Memory B cell (primary cell): Measurements from ENCODE around the gene HEMK1.

Experiments
- ATAC-seq: fragments of 150-1000 bp; cut with Tn5 transposase; 2 replicates; pipeline ENCODE4 v1.10.0; 2021; ENCODE audit warnings: low read depth, mild to moderate bottlenecking, moderate library complexity
- DNase-seq, 2 donors: peaks; one replicate each; pipeline ENCODE4 v3.0.0; 2022; ENCODE audit warnings: low spot score in 2 of 2
- H3K27ac Mint-ChIP-seq: one replicate; pipeline ENCODE4 v1.8.0; 2022; ENCODE audit warnings: mild to moderate bottlenecking, moderate library complexity, mixed read lengths
- H3K27me3 Mint-ChIP-seq: one replicate; pipeline ENCODE4 v1.8.0; 2022; ENCODE audit warnings: mixed read lengths
- H3K36me3 Mint-ChIP-seq: one replicate; pipeline ENCODE4 v1.8.0; 2022; ENCODE audit warnings: mild to moderate bottlenecking, mixed read lengths
- H3K4me1 Mint-ChIP-seq: one replicate; pipeline ENCODE4 v1.8.0; 2022; ENCODE audit warnings: mixed read lengths
- H3K4me3 Mint-ChIP-seq: one replicate; pipeline ENCODE4 v1.8.0; 2022; ENCODE audit warnings: mild to moderate bottlenecking, moderate library complexity, mixed read lengths
- H3K9me3 Mint-ChIP-seq: one replicate; pipeline ENCODE4 v1.8.0; 2022; ENCODE audit warnings: mixed read lengths

HEMK1 gene

DNA sequence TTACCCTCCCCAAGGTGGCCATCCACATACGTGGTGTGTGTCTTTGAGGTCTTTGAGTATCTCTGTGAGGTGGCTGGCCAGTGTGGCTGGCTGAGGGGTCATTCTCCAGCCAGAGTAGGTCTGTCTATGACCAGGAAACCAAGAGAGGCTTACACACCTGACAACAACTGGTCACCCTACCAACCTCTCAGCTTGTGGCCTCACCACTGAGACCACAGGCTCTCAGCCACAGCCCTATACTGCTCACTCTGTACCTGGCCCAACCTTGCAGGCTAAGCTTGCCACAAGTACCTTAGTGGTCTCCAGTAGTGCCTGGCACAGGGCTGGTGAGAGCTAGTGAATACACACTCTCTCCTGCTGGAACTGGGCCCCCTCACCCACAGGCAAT, 5.1 kb downstream of the HEMK1 start:
- Mint-ChIP-seq H3K27me3 (no peaks in the 10 kb centered on the region), H3K9me3 (no peaks in the 10 kb centered on the region), H3K36me3 (peaks cover 9% of the 10 kb centered on the region), H3K4me1 (peaks cover 14% of the 10 kb centered on the region), H3K27ac (no peak overlapping the region), H3K4me3 (no peak overlapping the region)
- ATAC-seq (no peak), DNase-seq (no peak)

GRCh38 chr3:50575372-50575771, 6.0 kb downstream of the HEMK1 start:
- H3K4me1 Mint-ChIP-seq, result peaks cover 10% of the 10 kb centered on the region
- H3K9me3 Mint-ChIP-seq, result no peaks in the 10 kb centered on the region
- DNase-seq, result no peak
- no peak overlapping the region for H3K27ac Mint-ChIP-seq
- peaks cover 9% of the 10 kb centered on the region for H3K36me3 Mint-ChIP-seq
- H3K4me3 Mint-ChIP-seq, result no peak overlapping the region
- no peak for ATAC-seq
- H3K27me3 Mint-ChIP-seq, result no peaks in the 10 kb centered on the region

GRCh38 chr3:50577348-50577747, 8.0 kb downstream of the HEMK1 start:
- Mint-ChIP-seq H3K4me1 (peaks cover 2% of the 10 kb centered on the region), H3K4me3 (no peak overlapping the region), H3K27me3 (no peaks in the 10 kb centered on the region), H3K36me3 (peaks cover 11% of the 10 kb centered on the region), H3K9me3 (no peaks in the 10 kb centered on the region), H3K27ac (no peak overlapping the region)
- ATAC-seq, result no peak
- DNase-seq, result no peak

DNA sequence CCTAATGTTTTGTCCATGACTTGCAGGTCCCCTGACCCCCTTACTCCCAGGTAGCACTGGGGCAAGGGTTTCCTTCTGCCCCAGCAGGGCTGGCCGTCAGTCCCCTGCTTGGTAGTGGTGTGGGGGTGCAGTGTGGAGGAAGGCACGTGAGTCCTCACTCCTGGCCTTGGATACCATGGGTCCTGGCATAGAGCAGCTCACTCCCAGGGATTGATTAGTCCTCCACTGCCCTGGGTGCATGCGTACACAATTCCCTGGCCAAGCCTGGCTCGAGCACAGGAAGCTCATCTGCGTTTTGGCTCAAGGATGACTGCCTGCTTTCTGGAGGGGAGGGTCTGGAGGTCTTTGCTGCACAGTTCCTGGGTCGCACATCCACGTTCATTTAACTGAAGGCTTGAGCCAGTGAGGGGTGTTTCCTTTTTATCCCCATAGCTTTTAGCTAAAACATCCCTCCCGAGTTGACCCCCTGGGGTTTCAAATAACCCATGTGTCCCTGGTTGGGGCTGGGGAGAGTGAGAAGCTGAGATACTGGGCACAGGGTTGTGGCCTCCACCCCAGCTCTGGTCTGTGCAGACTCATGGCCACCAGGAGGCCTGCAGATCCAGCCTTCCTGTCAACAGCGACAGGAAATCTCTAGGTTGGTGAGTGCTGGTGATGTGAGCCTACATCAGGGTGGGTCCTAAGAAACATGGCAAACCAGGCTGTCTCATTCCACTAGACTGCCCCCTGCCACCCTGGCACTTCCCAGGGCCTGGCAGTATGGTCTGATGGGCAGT, 11.5 kb downstream of the HEMK1 start:
- H3K9me3 Mint-ChIP-seq, result no peaks in the 10 kb centered on the region
- no peak overlapping the region for H3K27ac Mint-ChIP-seq
- no peak for DNase-seq
- peaks cover 12% of the 10 kb centered on the region for H3K36me3 Mint-ChIP-seq
- ATAC-seq, result no peak
- H3K4me3 Mint-ChIP-seq, result no peak overlapping the region
- no peaks in the 10 kb centered on the region for H3K4me1 Mint-ChIP-seq
- H3K27me3 Mint-ChIP-seq, result no peaks in the 10 kb centered on the region

GRCh38 chr3:50581459-50581842, 12.1 kb downstream of the HEMK1 start:
- no peak overlapping the region for H3K27ac Mint-ChIP-seq
- peaks cover 12% of the 10 kb centered on the region for H3K36me3 Mint-ChIP-seq
- ATAC-seq (no peak), DNase-seq (no peak)
- H3K4me1 Mint-ChIP-seq, result no peaks in the 10 kb centered on the region
- H3K4me3 Mint-ChIP-seq, result no peak overlapping the region
- H3K27me3 Mint-ChIP-seq, result no peaks in the 10 kb centered on the region
- no peaks in the 10 kb centered on the region for H3K9me3 Mint-ChIP-seq

DNA sequence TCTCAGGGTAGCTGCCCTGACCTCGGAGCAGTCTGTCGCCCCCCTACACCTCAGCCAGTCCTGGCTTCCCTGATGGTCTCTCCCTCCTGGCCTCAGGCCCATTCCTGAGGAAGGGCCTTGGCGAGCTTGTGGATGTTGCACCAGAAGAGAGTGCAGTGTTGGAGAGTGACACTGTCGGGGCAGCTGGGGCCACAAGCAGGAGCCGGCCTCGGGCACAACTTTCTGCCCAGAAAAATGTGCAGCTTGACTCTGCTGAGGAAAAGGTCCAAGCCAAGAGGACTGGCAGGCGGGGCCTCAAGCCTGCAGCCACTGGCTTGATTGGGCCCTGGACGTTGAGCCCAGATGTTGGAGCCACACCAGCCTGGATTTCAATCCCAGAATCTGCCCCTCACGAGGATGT, 12.8 kb downstream of the HEMK1 start:
- Mint-ChIP-seq H3K27me3 (no peaks in the 10 kb centered on the region), H3K4me1 (no peaks in the 10 kb centered on the region), H3K4me3 (no peak overlapping the region), H3K9me3 (no peaks in the 10 kb centered on the region), H3K36me3 (peaks cover 12% of the 10 kb centered on the region), H3K27ac (no peak overlapping the region)
- DNase-seq (no peak), ATAC-seq (no peak)

DNA sequence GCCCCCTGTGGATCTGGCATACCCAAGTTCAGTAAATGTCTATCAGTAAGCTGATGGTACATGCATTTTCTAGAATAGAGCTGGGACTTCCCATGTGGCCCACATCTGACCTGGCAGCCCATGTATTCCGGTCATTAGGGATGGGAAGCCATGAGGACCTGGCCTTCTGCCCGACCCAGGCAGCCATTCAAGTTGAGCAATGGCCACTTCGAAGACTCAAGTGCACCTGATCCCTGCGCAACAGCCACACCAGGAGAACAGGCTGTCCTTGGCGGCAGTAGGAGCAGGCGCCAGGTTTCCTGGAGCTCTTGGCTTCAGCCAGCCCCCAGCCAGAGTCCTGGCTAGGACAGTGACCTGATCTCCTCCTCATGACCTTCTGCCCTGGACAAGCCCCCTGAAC, 14.6 kb downstream of the HEMK1 start:
- DNase-seq (no peak), ATAC-seq (no peak)
- Mint-ChIP-seq H3K27me3 (no peaks in the 10 kb centered on the region), H3K27ac (peak overlapping the region; percentile 46), H3K4me3 (no peak overlapping the region), H3K4me1 (no peaks in the 10 kb centered on the region), H3K9me3 (no peaks in the 10 kb centered on the region), H3K36me3 (peaks cover 8% of the 10 kb centered on the region)

GRCh38 chr3:50584391-50584790, 15.1 kb downstream of the HEMK1 start:
- Mint-ChIP-seq H3K36me3 (peaks cover 6% of the 10 kb centered on the region), H3K27me3 (no peaks in the 10 kb centered on the region), H3K4me1 (no peaks in the 10 kb centered on the region), H3K4me3 (no peak overlapping the region), H3K9me3 (no peaks in the 10 kb centered on the region), H3K27ac (peak overlapping the region; percentile 46)
- DNase-seq, result no peak
- ATAC-seq, result no peak

DNA sequence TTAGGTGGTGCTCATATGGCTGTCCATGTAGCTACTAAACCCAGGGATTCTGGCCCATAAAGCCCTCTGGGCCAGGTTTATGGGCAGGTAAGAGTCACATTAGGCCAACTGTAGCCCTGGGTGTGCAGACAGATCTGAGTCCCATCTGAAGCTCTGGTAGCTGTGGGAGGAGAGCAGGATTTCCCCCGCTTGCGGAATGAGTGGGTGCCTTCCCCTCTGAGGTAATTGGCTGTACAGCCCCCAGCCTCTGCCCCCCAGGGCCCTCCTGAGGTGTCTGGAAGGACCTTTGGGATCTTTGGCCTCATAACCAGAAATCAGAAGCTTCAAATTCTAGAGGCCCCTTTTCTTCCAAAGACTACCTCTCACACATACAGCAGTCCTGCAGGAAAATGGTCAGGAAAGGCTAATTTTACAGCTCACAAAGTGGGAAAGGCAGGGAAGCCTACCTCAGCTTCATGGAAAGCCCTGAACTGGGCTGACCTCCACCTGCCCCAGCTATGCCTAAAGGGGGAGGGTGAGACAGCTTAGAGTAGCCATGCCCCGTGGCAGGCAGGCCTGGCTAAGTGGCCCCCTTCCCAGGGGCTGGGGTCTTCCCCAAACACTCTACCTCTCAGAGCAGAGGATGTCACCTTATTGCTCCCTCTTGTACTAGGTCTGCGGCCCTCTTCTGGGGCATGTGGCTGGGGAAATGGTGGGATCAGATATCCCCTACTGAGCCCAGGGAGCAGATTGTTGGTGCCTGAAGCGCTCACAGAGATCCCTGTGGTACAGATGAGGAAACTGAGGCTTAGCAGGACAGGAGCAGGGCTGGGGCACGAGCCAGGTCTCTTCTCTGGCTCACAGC, 16.8 kb downstream of the HEMK1 start:
- DNase-seq (no peak), ATAC-seq (no peak)
- Mint-ChIP-seq H3K27ac (no peak overlapping the region), H3K36me3 (peaks cover 6% of the 10 kb centered on the region), H3K27me3 (no peaks in the 10 kb centered on the region), H3K9me3 (no peaks in the 10 kb centered on the region), H3K4me1 (peaks cover 7% of the 10 kb centered on the region), H3K4me3 (no peak overlapping the region)

DNA sequence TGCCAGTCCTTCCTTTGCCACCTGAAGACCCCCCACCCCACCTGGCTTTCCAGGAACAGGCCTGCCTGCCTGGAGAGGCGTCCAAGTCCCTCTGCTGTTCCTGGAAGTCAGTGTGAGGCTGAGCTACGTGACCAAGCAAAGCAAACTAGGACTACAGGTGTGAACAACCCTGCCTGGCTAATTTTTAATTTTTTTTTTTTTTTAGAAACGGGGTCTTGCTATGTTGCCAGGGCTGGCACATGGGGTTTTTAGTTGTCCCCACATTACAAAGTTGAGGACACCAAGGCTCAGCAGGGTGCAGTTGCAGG, 17.4 kb downstream of the HEMK1 start:
- Mint-ChIP-seq H3K9me3 (no peaks in the 10 kb centered on the region), H3K36me3 (peaks cover 6% of the 10 kb centered on the region), H3K4me1 (peaks cover 8% of the 10 kb centered on the region), H3K27ac (no peak overlapping the region), H3K27me3 (no peaks in the 10 kb centered on the region), H3K4me3 (no peak overlapping the region)
- ATAC-seq (no peak), DNase-seq (no peak)

DNA sequence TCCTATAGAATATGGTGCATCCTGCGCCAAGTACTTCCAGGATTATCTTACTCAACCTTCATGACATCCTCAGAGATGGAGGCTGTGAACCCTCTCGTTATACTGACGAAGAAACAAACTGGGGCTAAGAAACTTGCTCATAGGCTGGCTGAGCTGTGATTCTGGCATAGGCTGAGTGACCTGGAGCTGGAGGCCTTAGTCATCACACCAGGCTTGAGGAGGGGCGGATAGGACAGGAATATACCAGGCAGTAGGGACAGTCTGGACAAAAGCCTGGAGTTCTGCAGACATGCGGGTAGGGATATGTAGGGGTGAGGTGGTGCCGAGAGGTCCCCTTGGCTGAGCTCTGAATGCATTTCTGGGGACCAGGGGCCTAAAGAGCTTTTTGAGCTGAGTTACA, 18.1 kb downstream of the HEMK1 start:
- DNase-seq, result no peak
- H3K4me1 Mint-ChIP-seq, result peaks cover 9% of the 10 kb centered on the region
- peaks cover 4% of the 10 kb centered on the region for H3K36me3 Mint-ChIP-seq
- H3K4me3 Mint-ChIP-seq, result no peak overlapping the region
- no peaks in the 10 kb centered on the region for H3K9me3 Mint-ChIP-seq
- H3K27me3 Mint-ChIP-seq, result no peaks in the 10 kb centered on the region
- ATAC-seq, result no peak
- H3K27ac Mint-ChIP-seq, result peak overlapping the region; percentile 19

DNA sequence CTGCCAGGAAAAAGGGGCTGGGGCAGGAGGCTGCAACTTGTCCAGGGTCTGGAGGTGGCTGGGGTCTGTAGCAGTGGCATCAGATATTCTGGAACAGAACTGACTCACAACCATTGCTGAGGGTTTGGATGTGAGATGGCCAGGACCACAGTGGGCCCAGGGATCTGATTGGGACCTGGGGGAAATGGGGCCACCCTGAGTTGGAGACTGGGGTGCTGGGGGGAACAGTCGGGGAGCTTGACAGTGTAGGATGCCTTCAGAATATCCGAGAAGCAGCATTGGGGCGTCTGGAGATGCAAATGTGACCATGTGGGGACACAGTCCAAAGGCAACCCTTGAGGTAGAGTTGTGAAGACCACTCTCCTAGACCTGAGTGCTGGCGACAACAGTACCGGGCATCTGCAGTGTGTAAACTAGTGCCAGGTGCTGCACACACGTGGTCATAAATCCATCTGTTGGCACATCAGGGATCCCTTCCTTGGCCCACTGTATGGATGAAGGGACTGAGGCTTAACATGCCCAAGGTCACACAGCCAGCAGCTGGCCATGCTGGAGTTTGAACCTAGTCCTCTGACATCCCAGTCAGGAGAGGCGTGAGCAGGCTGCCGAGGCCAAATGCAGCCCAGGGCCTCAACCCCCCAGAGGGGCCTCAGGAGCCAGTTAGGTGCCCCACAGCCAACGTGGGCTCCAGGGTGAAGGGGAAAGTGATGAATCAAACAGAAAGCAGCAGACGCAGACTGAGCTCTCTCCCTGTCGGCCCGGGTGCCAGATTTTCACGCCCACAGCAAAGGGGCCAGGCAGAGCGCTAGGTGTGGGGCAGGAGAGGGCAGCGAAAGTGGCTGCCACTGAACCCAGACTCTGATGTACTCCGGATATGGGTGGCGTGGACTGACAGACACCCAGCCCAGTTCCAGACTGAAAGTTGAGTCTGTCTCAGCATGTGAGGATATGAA, 18.8 kb downstream of the HEMK1 start:
- Mint-ChIP-seq H3K4me3 (no peak overlapping the region), H3K9me3 (no peaks in the 10 kb centered on the region), H3K27me3 (no peaks in the 10 kb centered on the region), H3K4me1 (peaks cover 10% of the 10 kb centered on the region), H3K27ac (peak overlapping the region; percentile 19), H3K36me3 (peaks cover 4% of the 10 kb centered on the region)
- ATAC-seq, result no peak
- no peak for DNase-seq

DNA sequence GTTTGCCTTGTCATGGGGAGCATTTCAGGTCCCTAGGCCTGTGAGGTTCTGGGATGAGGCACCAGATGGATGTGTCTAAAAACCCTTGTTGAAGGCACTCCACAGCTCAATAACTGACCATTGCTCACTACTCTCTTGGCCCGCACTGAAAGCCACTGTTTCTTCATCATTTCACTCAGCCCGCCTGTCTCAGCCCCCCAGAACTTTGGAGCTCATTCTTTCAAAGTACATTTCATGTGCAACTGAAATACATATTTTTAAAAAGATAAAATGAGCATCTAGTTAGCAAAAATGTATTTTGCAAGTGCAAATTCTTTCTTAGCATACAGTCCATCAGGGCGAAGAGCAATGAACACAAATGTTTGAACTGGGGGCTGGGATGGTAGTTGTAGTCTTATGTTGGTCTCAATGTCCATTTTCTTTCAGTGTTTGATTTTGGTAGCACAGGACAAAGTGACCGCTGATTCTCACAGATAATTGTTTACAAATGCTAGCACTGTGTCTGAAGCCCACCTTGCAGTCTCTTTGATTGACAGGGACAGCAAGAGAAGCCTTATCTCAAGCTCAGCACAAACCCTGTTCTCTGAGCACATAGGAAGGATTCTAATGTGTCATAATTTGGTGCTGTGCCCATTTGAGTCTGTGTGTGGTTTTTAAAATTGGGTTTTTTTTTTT, 19.6 kb downstream of the HEMK1 start:
- H3K9me3 Mint-ChIP-seq, result no peaks in the 10 kb centered on the region
- H3K36me3 Mint-ChIP-seq, result peaks cover 4% of the 10 kb centered on the region
- H3K27me3 Mint-ChIP-seq, result no peaks in the 10 kb centered on the region
- H3K4me1 Mint-ChIP-seq, result peaks cover 10% of the 10 kb centered on the region
- peak overlapping the region; percentile 19 for H3K27ac Mint-ChIP-seq
- H3K4me3 Mint-ChIP-seq, result no peak overlapping the region
- DNase-seq (no peak), ATAC-seq (no peak)
